ENCODE results near the gene LRRC58.

GRCh38 chr3:120393243-120393642 is 44.1 kb upstream of the LRRC58 start:
- TF ChIP-seq REST (IDR thresholded peaks at IDR 0.05; ENCODE audit: low read depth) (no peak), ZBTB33 (IDR thresholded peaks at IDR 0.05; ENCODE audit: extremely low read depth, insufficient replicate concordance, low read length) (no peak), CTCF (IDR thresholded peaks at IDR 0.05 in 2 of 3, conservative IDR thresholded peaks at IDR 0.05 in 1 of 3; ENCODE audit: borderline replicate concordance in 1 of 3, insufficient read depth in 1 of 3, low read depth in 2 of 3, low read length in 2 of 3) (no peak), ZNF274 (IDR thresholded peaks at IDR 0.05; ENCODE audit: low read depth, low read length) (no peak), POLR2A (IDR thresholded peaks at IDR 0.05; ENCODE audit: borderline replicate concordance, extremely low read depth, insufficient read depth, insufficient read length) (no peak), SRF (IDR thresholded peaks at IDR 0.05; ENCODE audit: low read depth) (no peak), EZH2phosphoT487 (IDR thresholded peaks at IDR 0.05; ENCODE audit: borderline replicate concordance) (no peak), POLR2AphosphoS5 (IDR thresholded peaks at IDR 0.05; ENCODE audit: low read depth, low read length) (no peak), RAD21 (IDR thresholded peaks at IDR 0.05; ENCODE audit: low read depth) (no peak)

Data from HCT116 (cell line).